ENCODE measurements around the gene C17orf78. TPM values are rescaled to one million over a fixed set of nuclear protein-coding genes. Genes with fewer than 3 reads are reported as not detected.
"Not testable (repeated sequence)": the region's sequence is repeated elsewhere in the genome, so short reads cannot be mapped to it uniquely, and the experiment has no call there.

Gene C17orf78
- polyA plus RNA-seq, 3 donors: 0.06 to 0.23 (median 0.15) TPM

DNA sequence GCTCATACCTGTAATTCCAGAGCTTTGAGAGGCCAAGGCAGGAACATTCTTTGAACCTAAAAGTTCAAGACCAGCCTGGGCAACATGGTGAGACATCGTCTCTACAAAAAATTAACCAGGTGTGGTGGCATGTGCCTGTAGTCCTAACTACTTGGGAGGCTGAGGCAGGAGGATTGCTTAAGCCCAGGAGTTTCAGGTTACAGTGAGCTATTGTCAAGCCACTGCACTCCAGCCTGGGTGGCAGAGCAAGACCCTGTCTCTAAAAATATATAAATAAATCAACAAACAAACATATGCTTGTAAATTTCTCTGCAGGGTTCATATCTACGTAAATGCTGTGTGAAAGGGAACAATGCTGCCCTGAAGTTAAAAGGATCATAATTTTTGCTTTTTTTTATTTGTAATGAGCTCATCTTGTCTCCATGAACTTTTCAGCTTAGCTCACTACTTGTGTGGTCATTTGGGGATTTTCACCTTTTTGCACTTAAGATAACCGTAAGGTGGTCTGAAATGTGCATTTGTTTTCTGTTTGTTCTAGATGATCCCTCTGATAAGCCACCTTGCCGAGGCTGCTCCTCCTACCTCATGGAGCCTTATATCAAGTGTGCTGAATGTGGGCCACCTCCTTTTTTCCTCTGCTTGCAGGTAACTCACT is 47.3 kb downstream of the C17orf78 start:
- DNase-seq (ENCODE audit: extremely low read depth in 1 of 11, low read depth in 9 of 11, low spot score in 4 of 11): no peak

DNA sequence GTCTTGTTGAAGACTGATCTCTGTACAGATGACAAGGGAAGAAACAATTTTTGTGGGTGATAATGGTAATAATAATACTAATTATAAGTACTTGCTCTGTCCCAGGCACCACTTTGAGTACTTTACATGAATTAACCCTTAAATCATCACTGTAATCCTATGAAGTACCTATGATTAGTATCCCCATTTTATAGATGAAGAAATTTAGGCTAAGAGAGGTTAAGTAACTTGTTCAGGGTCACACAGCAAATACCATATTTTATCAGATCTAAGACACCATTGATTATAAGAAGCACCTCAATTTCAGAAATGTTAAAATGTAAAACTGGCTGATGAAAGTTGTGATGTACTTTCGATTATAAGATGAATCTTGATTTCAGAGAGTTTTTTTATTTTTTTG is 49.5 kb downstream of the C17orf78 start:
- no peak for DNase-seq (ENCODE audit: extremely low read depth in 1 of 11, low read depth in 9 of 11, low spot score in 4 of 11)

DNA sequence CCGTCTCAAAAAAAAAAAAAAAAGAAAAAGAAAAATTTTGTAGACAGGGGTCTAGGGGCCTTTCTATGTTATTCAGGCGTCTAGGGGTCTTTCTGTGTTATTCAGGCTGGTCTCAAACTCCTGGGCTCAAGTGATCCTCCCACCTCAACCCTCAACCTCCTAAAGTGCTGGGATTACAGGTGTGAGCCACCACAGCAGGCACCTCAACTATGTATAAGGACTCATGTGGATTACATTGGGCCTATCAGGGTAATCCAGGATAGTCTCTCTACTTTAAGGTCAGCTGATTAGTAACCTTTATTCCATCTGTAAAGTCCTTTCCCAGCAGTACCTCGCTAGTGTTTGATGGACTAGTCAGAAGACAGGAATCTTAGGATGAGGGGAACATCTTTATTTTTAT is 53.3 kb downstream of the C17orf78 start:
- no peak for DNase-seq (ENCODE audit: extremely low read depth in 1 of 11, low read depth in 9 of 11, low spot score in 4 of 11)

DNA sequence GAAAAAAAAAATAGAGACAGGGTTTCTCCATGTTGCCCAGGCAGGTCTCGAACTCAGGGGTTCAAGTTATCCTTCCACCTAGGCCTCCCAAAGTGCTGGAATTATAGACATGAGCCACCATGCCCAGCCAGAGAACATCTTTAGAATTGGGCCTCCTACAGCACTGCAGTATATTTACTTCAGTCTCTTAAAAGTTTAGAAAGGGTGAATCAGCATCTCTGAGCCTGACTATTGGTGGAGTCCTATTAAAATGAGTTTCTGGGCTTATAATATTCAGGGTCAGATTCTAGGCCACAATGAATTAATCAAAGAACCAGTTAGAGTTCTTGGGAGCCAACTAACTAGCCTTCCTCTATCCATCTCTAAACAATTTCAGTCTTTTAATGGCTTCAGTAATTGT is 53.7 kb downstream of the C17orf78 start:
- no peak for DNase-seq (ENCODE audit: extremely low read depth in 1 of 11, low read depth in 9 of 11, low spot score in 4 of 11)

DNA sequence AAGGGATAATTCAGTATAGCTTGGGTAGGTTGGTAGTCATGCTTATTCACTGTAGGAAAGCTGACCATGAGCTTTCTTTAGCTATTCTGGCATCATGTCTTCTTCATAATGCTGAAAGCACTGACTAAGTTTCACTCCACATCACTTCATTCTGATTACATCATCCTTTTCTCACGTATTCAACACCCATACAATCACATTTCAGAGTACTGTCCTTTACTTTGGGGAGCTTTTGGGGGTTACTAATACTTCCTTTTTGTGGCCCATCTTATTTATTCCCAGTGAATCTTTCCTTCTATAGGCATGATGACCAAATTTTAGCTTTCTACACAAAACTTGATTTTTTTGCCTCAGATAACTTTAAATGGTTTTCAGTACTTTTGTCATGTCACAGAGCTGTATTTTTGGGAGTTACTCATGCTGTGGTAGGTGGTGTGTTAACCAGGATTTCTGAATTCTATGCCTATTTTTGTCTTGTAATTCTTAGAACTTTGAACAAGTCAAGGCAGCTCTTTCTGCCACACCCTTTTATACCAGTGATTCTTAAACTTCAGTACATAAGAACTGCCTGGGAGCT is 54.4 kb downstream of the C17orf78 start:
- no peak for DNase-seq (ENCODE audit: extremely low read depth in 1 of 11, low read depth in 9 of 11, low spot score in 4 of 11)

DNA sequence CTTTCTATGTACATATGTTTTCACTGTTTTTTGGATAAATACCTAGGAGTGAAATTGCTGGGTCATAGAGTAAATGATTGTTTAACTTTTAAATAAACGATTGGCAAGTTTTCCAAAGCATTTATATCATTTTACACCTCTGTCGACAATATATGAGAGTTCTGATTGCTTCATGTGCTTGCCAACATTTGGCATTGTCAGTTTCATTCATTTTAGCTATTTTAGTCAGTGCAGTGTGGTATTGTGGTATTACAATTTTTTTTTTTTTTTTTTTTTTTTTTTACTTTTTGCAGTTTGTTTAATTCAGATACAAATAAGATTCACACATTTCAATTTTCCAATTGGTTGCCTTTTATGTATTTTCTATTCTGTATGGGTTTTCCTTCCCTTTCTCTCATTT is 56.9 kb downstream of the C17orf78 start:
- no peak for DNase-seq (ENCODE audit: extremely low read depth in 1 of 11, low read depth in 9 of 11, low spot score in 4 of 11)

DNA sequence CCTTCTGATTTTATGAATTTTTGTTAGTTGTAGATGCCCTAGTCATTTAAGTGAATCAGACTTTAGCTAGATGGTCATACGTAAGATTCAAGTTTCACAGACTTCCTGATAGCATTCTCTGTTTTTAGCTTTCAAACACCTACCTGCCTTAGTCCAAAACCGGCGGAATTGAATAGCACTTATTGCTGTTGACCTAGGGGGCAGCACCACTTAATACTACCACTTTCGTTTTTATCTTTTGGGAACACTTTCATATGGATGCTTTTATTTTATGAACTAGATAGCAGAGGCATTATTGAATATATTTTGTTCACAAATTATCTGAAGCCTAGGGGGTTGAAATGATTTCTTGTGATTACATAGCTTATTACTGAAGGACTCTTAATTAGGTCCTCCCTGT is 62.4 kb downstream of the C17orf78 start:
- DNase-seq (ENCODE audit: extremely low read depth in 1 of 11, low read depth in 9 of 11, low spot score in 4 of 11): no peak

DNA sequence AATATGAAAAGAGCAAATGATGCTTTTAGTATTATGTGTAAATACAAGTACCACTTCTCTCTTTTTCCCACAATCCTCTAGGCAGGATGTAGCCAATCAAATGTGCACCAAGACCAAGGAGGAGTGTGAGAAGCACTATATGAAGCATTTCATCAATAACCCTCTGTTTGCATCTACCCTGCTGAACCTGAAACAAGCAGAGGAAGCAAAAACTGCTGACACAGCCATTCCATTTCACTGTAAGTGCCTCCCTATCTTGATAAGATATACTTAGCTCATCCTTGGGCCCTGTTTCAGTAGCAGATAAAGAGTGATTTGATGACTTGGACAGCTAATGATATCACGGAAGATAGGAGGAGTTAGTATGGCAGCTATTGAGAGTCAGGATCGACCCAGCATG is 64.6 kb downstream of the C17orf78 start:
- no peak for DNase-seq (ENCODE audit: extremely low read depth in 1 of 11, low read depth in 9 of 11, low spot score in 4 of 11)

DNA sequence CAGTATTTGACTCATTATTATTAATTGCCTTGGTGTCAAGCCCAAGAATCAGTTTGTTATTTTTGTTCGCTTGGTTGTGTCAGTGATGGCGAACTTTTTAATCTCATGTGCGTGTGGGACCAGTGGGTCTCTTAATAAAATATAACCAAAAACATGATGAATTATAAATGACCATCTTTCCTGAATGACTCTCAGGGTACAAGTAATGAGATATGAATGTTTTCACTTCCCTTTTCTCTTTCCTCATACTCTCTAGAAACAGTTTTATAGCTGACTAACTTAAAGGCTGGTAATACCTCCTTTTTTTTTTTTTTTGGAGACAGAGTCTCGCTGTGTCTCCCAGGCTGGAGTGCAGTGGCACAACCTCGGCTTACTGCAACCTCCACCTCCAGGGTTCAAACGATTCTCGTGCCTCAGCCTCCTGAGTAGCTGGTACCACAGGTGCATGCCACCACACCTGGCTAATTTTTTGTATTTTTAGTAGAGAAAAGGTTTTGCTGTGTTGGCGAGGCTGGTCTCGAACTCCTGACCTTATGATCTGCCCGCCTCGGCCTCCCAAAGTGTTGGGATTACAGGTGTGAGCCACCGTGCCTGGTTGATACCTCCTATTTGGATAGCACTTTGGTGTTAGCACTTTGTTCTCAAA is 65.7 kb downstream of the C17orf78 start:
- DNase-seq (ENCODE audit: extremely low read depth in 1 of 11, low read depth in 9 of 11, low spot score in 4 of 11): not testable (repeated sequence)

Other genes starting within 250 kb of the C17orf78 start
- 10 to 100 TPM; 37.2 to 43.9 (median 43.6) TPM for gene ACACA, start 30.9 kb downstream of the C17orf78 start, polyA plus RNA-seq (ENCODE audit: insufficient read length in 3 of 3)
- 10 to 100 TPM; 23.9 to 27.0 (median 25.0) TPM for gene TADA2A, start 30.9 kb downstream of the C17orf78 start, polyA plus RNA-seq (ENCODE audit: insufficient read length in 3 of 3)
- gene DUSP14, start 113.9 kb downstream of the C17orf78 start, polyA plus RNA-seq (ENCODE audit: insufficient read length in 3 of 3): 10 to 100 TPM; 11.2 to 18.1 (median 15.8) TPM
- 10 to 100 TPM; 39.9 to 44.9 (median 41.0) TPM for gene SYNRG, start 233.4 kb downstream of the C17orf78 start, polyA plus RNA-seq (ENCODE audit: insufficient read length in 3 of 3)